HG03025 (cell line): ENCODE data around the gene ETNK1.

Source experiments
- ATAC-seq: cut with Tn5 transposase; IDR thresholded peaks from one replicate; pipeline ENCODE4 v1.9.1; 2021; ENCODE audit warnings: mild to moderate bottlenecking, moderate library complexity; ENCODE audit not compliant: unreplicated experiment, low FRiP score

Gene ETNK1

DNA sequence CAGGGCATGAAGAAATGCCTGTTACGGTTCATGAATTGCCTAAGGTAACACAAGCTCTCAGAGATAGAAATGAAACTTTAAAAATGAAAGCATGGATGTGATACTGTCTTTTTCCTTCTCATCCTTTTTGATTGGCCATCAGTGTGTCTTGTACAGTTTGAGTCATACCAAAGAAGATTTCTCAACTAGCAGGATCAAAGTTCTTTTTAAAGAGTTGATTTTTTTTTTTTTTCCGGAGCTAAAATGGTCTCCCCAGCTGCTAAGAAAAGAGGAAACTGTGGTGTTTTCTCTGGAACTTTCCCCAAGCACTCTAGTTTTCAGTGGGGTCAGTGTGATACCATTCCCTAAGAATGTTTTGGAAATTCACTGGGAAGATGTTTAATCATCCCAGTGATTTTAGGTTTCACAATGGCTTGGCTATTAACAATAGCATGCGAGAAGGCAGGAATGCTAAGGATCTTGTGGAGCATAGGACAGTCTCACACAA is 105.0 kb downstream of the ETNK1 start:
- ATAC-seq = no peak

DNA sequence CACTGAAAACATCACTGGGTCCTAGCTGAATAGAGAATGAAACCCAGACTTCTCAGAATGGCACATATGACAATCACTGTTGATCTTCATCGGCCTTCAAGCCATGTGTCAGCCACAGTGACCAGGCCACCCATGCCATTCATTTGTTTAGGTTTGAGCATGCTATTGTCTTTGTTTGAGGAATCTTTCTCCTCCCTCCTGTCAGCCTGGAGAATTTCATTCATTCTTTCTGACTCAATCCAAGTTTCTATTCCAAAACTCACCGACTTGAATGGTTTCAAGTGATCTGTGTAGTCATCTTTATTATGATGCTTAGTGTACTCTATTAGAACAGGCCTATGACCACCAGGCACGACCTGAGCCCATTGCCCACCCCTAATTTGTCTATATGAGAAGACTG is 106.3 kb downstream of the ETNK1 start:
- no peak for ATAC-seq

DNA sequence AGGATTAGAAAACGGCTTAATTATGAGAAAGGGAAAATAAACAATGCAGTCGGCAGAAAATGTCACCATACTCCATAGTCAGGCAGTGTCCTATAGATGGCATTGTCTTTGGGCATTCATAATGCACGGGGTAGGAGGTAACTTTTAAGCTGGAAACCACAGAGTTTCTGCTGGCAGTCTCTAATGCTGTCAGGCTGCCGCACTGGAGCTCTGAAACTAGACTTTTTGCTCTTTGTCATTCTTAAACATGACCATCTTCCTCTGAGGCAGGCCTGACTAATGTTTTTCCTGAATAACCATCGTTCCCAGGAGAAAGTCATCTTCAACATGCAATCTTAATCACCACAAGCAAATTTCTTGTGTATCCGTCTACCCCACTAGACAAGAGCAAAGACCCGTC is 108.8 kb downstream of the ETNK1 start:
- ATAC-seq = no peak

DNA sequence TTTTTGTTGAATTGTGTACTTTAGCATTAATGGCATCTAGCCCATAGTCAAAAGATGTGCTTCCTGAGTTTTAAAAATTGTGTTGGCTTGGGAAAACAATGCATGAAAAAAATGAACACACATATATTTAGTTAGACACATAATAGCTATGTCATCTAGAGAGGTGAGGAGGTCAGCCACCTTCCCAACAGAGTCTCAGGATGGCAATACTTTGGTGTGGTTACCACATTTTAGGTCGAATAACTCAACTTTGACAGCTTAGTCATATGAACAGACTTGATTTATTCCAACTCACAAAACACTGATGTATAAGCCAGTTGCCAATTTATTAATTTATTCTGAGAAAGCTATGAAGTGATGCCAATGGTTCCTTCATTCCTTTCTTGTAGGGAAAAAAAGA is 114.0 kb downstream of the ETNK1 start:
- ATAC-seq = no peak
